Skeletal muscle satellite cell (primary cell): Measurements from ENCODE around the gene RPS21.

ENCODE experiments used
- H3K27me3 ChIP-seq: 2 replicates; pipeline ENCODE4 v1.7.0; 2013; ENCODE audit warnings: low read length; ENCODE audit not compliant: control insufficient read depth, insufficient read depth
- H3K36me3 ChIP-seq: 2 replicates; pipeline ENCODE4 v1.7.0; 2013; ENCODE audit warnings: mild to moderate bottlenecking, control low read depth, low read length; ENCODE audit not compliant: insufficient read depth
- H3K4me1 ChIP-seq: 2 replicates; pipeline ENCODE4 v1.7.0; 2013; ENCODE audit warnings: low read length; ENCODE audit not compliant: control insufficient read depth, insufficient read depth
- H3K4me2 ChIP-seq: 2 replicates; pipeline ENCODE4 v1.7.0; 2013; ENCODE audit warnings: mild to moderate bottlenecking, low read length
- H3K4me3 ChIP-seq: 2 replicates; pipeline ENCODE4 v1.7.0; 2013; ENCODE audit warnings: low read length
- H3K9ac ChIP-seq: 2 replicates; pipeline ENCODE4 v1.7.0; 2013; ENCODE audit warnings: mild to moderate bottlenecking, low read depth, low read length, moderate library complexity
- H3K9me3 ChIP-seq: replicated peaks from 2 replicates; pipeline ENCODE4 v1.7.0; 2013; ENCODE audit warnings: mild to moderate bottlenecking, control low read depth, low read length

The RPS21 gene

GRCh38 chr20:62413025-62413570, 26.2 kb downstream of the RPS21 start:
- Histone ChIP-seq H3K4me2 (no peak overlapping the region), H3K9me3 (no peaks in the 10 kb centered on the region), H3K27me3 (peaks cover 24% of the 10 kb centered on the region), H3K36me3 (no peaks in the 10 kb centered on the region), H3K9ac (no peak overlapping the region), H3K4me1 (no peaks in the 10 kb centered on the region), H3K4me3 (no peak overlapping the region)

GRCh38 chr20:62413896-62414481, 27.1 kb downstream of the RPS21 start:
- Histone ChIP-seq H3K4me3 (no peak overlapping the region), H3K27me3 (peaks cover 20% of the 10 kb centered on the region), H3K4me1 (no peaks in the 10 kb centered on the region), H3K4me2 (no peak overlapping the region), H3K36me3 (no peaks in the 10 kb centered on the region), H3K9ac (no peak overlapping the region), H3K9me3 (no peaks in the 10 kb centered on the region)

- no peaks in the 10 kb centered on the region for H3K36me3 ChIP-seq
- no peak overlapping the region for H3K4me2 ChIP-seq
- H3K9ac ChIP-seq, result no peak overlapping the region
- peaks cover 19% of the 10 kb centered on the region for H3K27me3 ChIP-seq
- H3K4me3 ChIP-seq, result no peak overlapping the region
- H3K9me3 ChIP-seq, result no peaks in the 10 kb centered on the region
- no peaks in the 10 kb centered on the region for H3K4me1 ChIP-seq
These were observed 28.6 kb downstream of the RPS21 start for GRCh38 chr20:62415354-62416111.

GRCh38 chr20:62416651-62417637, 30.0 kb downstream of the RPS21 start:
- H3K9ac ChIP-seq, result no peak overlapping the region

GRCh38 chr20:62417981-62418708, 31.2 kb downstream of the RPS21 start:
- H3K36me3 ChIP-seq, result no peaks in the 10 kb centered on the region
- no peaks in the 10 kb centered on the region for H3K9me3 ChIP-seq
- H3K4me3 ChIP-seq, result no peak overlapping the region
- no peak overlapping the region for H3K4me2 ChIP-seq
- H3K4me1 ChIP-seq, result no peaks in the 10 kb centered on the region
- peaks cover 22% of the 10 kb centered on the region for H3K27me3 ChIP-seq
- no peak overlapping the region for H3K9ac ChIP-seq

More at GRCh38 chr20:62416651-62417637, 30.0 kb downstream of the RPS21 start:
- Histone ChIP-seq H3K4me1 (no peaks in the 10 kb centered on the region), H3K27me3 (peaks cover 19% of the 10 kb centered on the region), H3K9me3 (no peaks in the 10 kb centered on the region), H3K4me3 (no peak overlapping the region), H3K36me3 (no peaks in the 10 kb centered on the region), H3K4me2 (no peak overlapping the region)

- H3K9ac ChIP-seq, result no peak overlapping the region
- H3K4me3 ChIP-seq, result no peak overlapping the region
- H3K4me2 ChIP-seq, result no peak overlapping the region
- H3K9me3 ChIP-seq, result no peaks in the 10 kb centered on the region
- H3K4me1 ChIP-seq, result no peaks in the 10 kb centered on the region
- H3K27me3 ChIP-seq, result peaks cover 27% of the 10 kb centered on the region
- no peaks in the 10 kb centered on the region for H3K36me3 ChIP-seq
These were observed 32.0 kb downstream of the RPS21 start for GRCh38 chr20:62418709-62419487.

- Histone ChIP-seq H3K36me3 (no peaks in the 10 kb centered on the region), H3K4me1 (no peaks in the 10 kb centered on the region), H3K27me3 (peaks cover 31% of the 10 kb centered on the region), H3K9ac (no peak overlapping the region), H3K9me3 (no peaks in the 10 kb centered on the region), H3K4me2 (no peak overlapping the region), H3K4me3 (no peak overlapping the region)
These were observed 32.9 kb downstream of the RPS21 start for GRCh38 chr20:62419759-62420158.

- no peak overlapping the region for H3K9ac ChIP-seq
- H3K27me3 ChIP-seq, result peaks cover 38% of the 10 kb centered on the region
- no peak overlapping the region for H3K4me2 ChIP-seq
- H3K4me3 ChIP-seq, result no peak overlapping the region
- H3K36me3 ChIP-seq, result no peaks in the 10 kb centered on the region
- no peaks in the 10 kb centered on the region for H3K9me3 ChIP-seq
- H3K4me1 ChIP-seq, result no peaks in the 10 kb centered on the region
These were observed 34.2 kb downstream of the RPS21 start for GRCh38 chr20:62420846-62421715.

GRCh38 chr20:62421716-62421990, 34.8 kb downstream of the RPS21 start:
- Histone ChIP-seq H3K9me3 (no peaks in the 10 kb centered on the region), H3K36me3 (no peaks in the 10 kb centered on the region), H3K4me1 (no peaks in the 10 kb centered on the region), H3K9ac (no peak overlapping the region), H3K4me2 (no peak overlapping the region), H3K27me3 (peaks cover 38% of the 10 kb centered on the region), H3K4me3 (no peak overlapping the region)
